Psoas muscle (tissue), 8 donors: ENCODE results near the gene KCNJ15. TPM values are rescaled to one million over a fixed set of nuclear protein-coding genes. Genes with fewer than 3 reads are reported as not detected.
"Not testable (repeated sequence)": the region's sequence is repeated elsewhere in the genome, so short reads cannot be mapped to it uniquely, and the experiment has no call there.

Experiments used
- ATAC-seq, 4 donors: fragments of 200-7000 bp; cut with Tn5 transposase; one replicate each; pipeline ENCODE4 v1.9.1; 2020; ENCODE audit warnings: moderate library complexity in 3 of 4, mild to moderate bottlenecking in 2 of 4
- DNase-seq, 2 donors: peaks; one replicate each; pipeline ENCODE4 v3.0.0-alpha.2; 2020
- H3K27ac ChIP-seq: fragments of 200-600 bp; one replicate; pipeline ENCODE4 v1.8.0; 2022
- H3K27me3 ChIP-seq, 3 donors: fragments of 200-600 bp in 1 of 3; one replicate each; pipeline versions ENCODE4 v1.6.1 to v1.8.0; 2013 to 2022; ENCODE audit warnings: low read length in 2 of 3, mild to moderate bottlenecking in 2 of 3, moderate library complexity in 1 of 3; ENCODE audit not compliant: insufficient read depth in 3 of 3
- H3K36me3 ChIP-seq, 2 donors: fragments of 200-600 bp in 1 of 2; one replicate each; pipeline versions ENCODE4 v1.6.1 to v1.8.0; 2013 to 2022; ENCODE audit warnings: low read depth in 1 of 2, mild to moderate bottlenecking in 1 of 2, moderate library complexity in 1 of 2; ENCODE audit not compliant: insufficient read depth in 1 of 2
- H3K4me1 ChIP-seq: fragments of 200-600 bp; one replicate; pipeline ENCODE4 v1.8.0; 2022
- H3K4me3 ChIP-seq: fragments of 200-600 bp; one replicate; pipeline ENCODE4 v1.8.0; 2022; ENCODE audit warnings: mild to moderate bottlenecking
- H3K9me3 ChIP-seq: fragments of 200-600 bp; one replicate; pipeline ENCODE4 v1.8.0; 2022
- CTCF ChIP-seq: fragments of 200-600 bp; IDR thresholded peaks from one replicate; pipeline ENCODE4 v1.8.0; 2022; ENCODE audit warnings: antibody characterized with exemption
- WGBS, 3 donors: extraction: QIAGEN DNeasy Blood & Tissue Kit; methylation state at CpG; one replicate each; pipeline versions ENCODE4 v1.1.6 to v1.1.7; 2013; 5-methylcytosine and 5-hydroxymethylcytosine counted together
- intact Hi-C, 2 donors: fragments of 100-400 bp; cut with DNase I; formaldehyde crosslinking; loops; one replicate each; pipeline versions ENCODE4 v1.11.0 to v1.14.2; 2022
- polyA plus RNA-seq, 3 donors: library from polyadenylated mRNA; stranded (reverse); fragments of 200-250 nt; gene quantifications; one replicate each; pipeline ENCODE4 v1.2.3, GENCODE V29; 2013
- total RNA-seq, 4 donors: library from RNA; stranded (reverse); fragmentation: NEBNext Ultra II Directional in 2 of 4; extraction: Animal tissue kit (Norgen Biotek cat#: 25700) in 2 of 4; gene quantifications; one replicate each; pipeline versions ENCODE4 v1.2.1 to v1.2.4, GENCODE V29; 2021 to 2023
- donor health status: healthy with polysubstance abuse.
- donor health status: DM: no; HTN: no; CAD: no; lungs with moderate emphysema.
- donor health status: Bipolar disorder and iron deficiency.
- donor health status: healthy.
- donor health status: DM: yes; HTN: yes; CAD: no.
- donor health status: DM: no; HTN: no; CAD: no.
- donor health status: DM: no; HTN: no; CAD: no.
- donor health status: DM: yes; HTN: yes; CAD: no.

Gene KCNJ15
- total and polyA plus RNA-seq, 7 donors = 0.04 to 1.0 (median 0.16) TPM

GRCh38 chr21:38244885-38245869 is 11.6 kb upstream of the KCNJ15 start:
- DNase-seq = peak in 1 of 2 donors; percentile 34
- peak in 1 of 4 donors; percentile 42 for ATAC-seq
- 62 to 76% (median 69%) methylated on average over 9 of the region's 9 CpGs for WGBS, 3 donors

GRCh38 chr21:38246511-38246910 is 10.3 kb upstream of the KCNJ15 start:
- ATAC-seq (no peak), DNase-seq (no peak)
- no peak overlapping the region for H3K4me3 ChIP-seq
- no peak overlapping the region for H3K27ac ChIP-seq
- peaks cover 0 to 6% (median 0%) of the 10 kb centered on the region in 3 donors for H3K27me3 ChIP-seq
- intact Hi-C loops = no loop called here
- TF ChIP-seq CTCF = no peak
- no peaks in the 10 kb centered on the region for H3K36me3 ChIP-seq
- no peaks in the 10 kb centered on the region for H3K4me1 ChIP-seq
- no peaks in the 10 kb centered on the region for H3K9me3 ChIP-seq

More at GRCh38 chr21:38244885-38245869, 11.6 kb upstream of the KCNJ15 start:
- Histone ChIP-seq H3K9me3 (no peaks in the 10 kb centered on the region), H3K27me3 (peaks cover 0 to 6% (median 0%) of the 10 kb centered on the region in 3 donors), H3K4me1 (no peaks in the 10 kb centered on the region), H3K36me3 (no peaks in the 10 kb centered on the region), H3K4me3 (no peak overlapping the region), H3K27ac (no peak overlapping the region)
- TF ChIP-seq CTCF = no peak
- intact Hi-C loops = no loop called here

- H3K4me3 ChIP-seq, H3K4me1 ChIP-seq, H3K9me3 ChIP-seq, H3K27ac ChIP-seq, H3K27me3 ChIP-seq, ATAC-seq, intact Hi-C loops, DNase-seq, H3K36me3 ChIP-seq: not testable (repeated sequence)
- WGBS, 3 donors = 78 to 84% (median 83%) methylated on average over 2 of the region's 2 CpGs
Observed at GRCh38 chr21:38247054-38247453, 9.7 kb upstream of the KCNJ15 start.

- H3K27ac ChIP-seq = no peak overlapping the region
- DNase-seq (no peak), ATAC-seq (no peak)
- no peaks in the 10 kb centered on the region for H3K36me3 ChIP-seq
- 83 to 87% (median 83%) methylated on average over 4 of the region's 4 CpGs for WGBS, 3 donors
- H3K27me3 ChIP-seq = peaks cover 0 to 6% (median 0%) of the 10 kb centered on the region in 3 donors
- H3K4me3 ChIP-seq = no peak overlapping the region
- H3K4me1 ChIP-seq = no peaks in the 10 kb centered on the region
- no peaks in the 10 kb centered on the region for H3K9me3 ChIP-seq
- TF ChIP-seq CTCF = no peak
- intact Hi-C loops = no loop called here
Observed at GRCh38 chr21:38247738-38248510, 8.9 kb upstream of the KCNJ15 start.

- 97 to 100% (median 98%) methylated on average over 1 of the region's 1 CpG for WGBS, 3 donors
- intact Hi-C loops = no loop called here
Observed at GRCh38 chr21:38249256-38249655, 7.5 kb upstream of the KCNJ15 start.

More at GRCh38 chr21:38249256-38249655, 7.5 kb upstream of the KCNJ15 start:
- Histone ChIP-seq H3K27me3 (peaks cover 0 to 6% (median 0%) of the 10 kb centered on the region in 3 donors), H3K27ac (no peak overlapping the region), H3K9me3 (no peaks in the 10 kb centered on the region), H3K36me3 (no peaks in the 10 kb centered on the region), H3K4me1 (no peaks in the 10 kb centered on the region), H3K4me3 (no peak overlapping the region)
- no peak for ATAC-seq
- TF ChIP-seq CTCF = no peak
- DNase-seq = no peak
